Left ventricle myocardium inferior (tissue), 1 donor: Measurements from ENCODE around the gene IRGM. TPM values are rescaled to one million over a fixed set of nuclear protein-coding genes. Genes with fewer than 3 reads are reported as not detected.
"Not testable (repeated sequence)": the region's sequence is repeated elsewhere in the genome, so short reads cannot be mapped to it uniquely, and the experiment has no call there.

Source experiments
- DNase-seq: peaks from one replicate; pipeline ENCODE4 v3.0.0-alpha.2; 2020
- H3K27ac ChIP-seq: fragments of 200-600 bp; replicated peaks from 2 replicates; pipeline ENCODE4 v1.8.0; 2021
- H3K27me3 ChIP-seq: fragments of 200-600 bp; 2 replicates; pipeline ENCODE4 v1.8.0; 2021; ENCODE audit warnings: low read depth
- H3K36me3 ChIP-seq: fragments of 200-600 bp; 2 replicates; pipeline ENCODE4 v1.8.0; 2021
- H3K4me1 ChIP-seq: fragments of 200-600 bp; 2 replicates; pipeline ENCODE4 v1.8.0; 2021
- H3K4me3 ChIP-seq: fragments of 200-600 bp; 2 replicates; pipeline ENCODE4 v1.8.0; 2021; ENCODE audit warnings: mild to moderate bottlenecking, moderate library complexity
- H3K9me3 ChIP-seq: fragments of 200-600 bp; replicated peaks from 2 replicates; pipeline ENCODE4 v1.8.0; 2021
- CTCF ChIP-seq: fragments of 200-600 bp; IDR thresholded peaks from 2 replicates; pipeline ENCODE4 v1.8.0; 2021; ENCODE audit warnings: antibody characterized with exemption, mild to moderate bottlenecking, borderline replicate concordance
- intact Hi-C: fragments of 100-400 bp; cut with micrococcal nuclease; formaldehyde crosslinking; loops from one replicate; pipeline ENCODE4 v1.11.0; 2022
- total RNA-seq: library from RNA; stranded (reverse); fragmentation: NEBNext Ultra II Directional; extraction: Animal tissue kit (Norgen Biotek cat#: 25700); gene quantifications from one replicate; pipeline ENCODE4 v1.2.1, GENCODE V29; 2021
- donor health status: DM: no; HTN: yes; CAD: no; lungs with severe emphysema.

Gene IRGM
- total RNA-seq, 1 donor from 2014 or later = not detected

GRCh38 chr5:150846654-150847333 is 473 bp downstream of the IRGM start:
- peaks cover 4% of the 10 kb centered on the region for H3K4me1 ChIP-seq
- H3K27me3 ChIP-seq = no peaks in the 10 kb centered on the region
- no peaks in the 10 kb centered on the region for H3K9me3 ChIP-seq
- TF ChIP-seq CTCF = peak; percentile 76
- H3K27ac ChIP-seq = no peak overlapping the region
- no peak overlapping the region for H3K4me3 ChIP-seq
- no peak for DNase-seq
- intact Hi-C loops = loop anchor here (5.0 kb wide), 1 partner anchor 284 kb away; no protein-coding TSS in a partner anchor
- no peaks in the 10 kb centered on the region for H3K36me3 ChIP-seq

GRCh38 chr5:150847334-150847695 is 994 bp downstream of the IRGM start:
- DNase-seq = no peak
- no peak for TF ChIP-seq CTCF
- H3K9me3 ChIP-seq = no peaks in the 10 kb centered on the region
- H3K27ac ChIP-seq = no peak overlapping the region
- no peak overlapping the region for H3K4me3 ChIP-seq
- H3K4me1 ChIP-seq = peaks cover 4% of the 10 kb centered on the region
- no peaks in the 10 kb centered on the region for H3K36me3 ChIP-seq
- intact Hi-C loops = loop anchor here (5.0 kb wide), 1 partner anchor 285 kb away; no protein-coding TSS in a partner anchor
- H3K27me3 ChIP-seq = no peaks in the 10 kb centered on the region

- no peak overlapping the region for H3K4me3 ChIP-seq
- H3K36me3 ChIP-seq = no peaks in the 10 kb centered on the region
- no peak for TF ChIP-seq CTCF
- H3K9me3 ChIP-seq = no peaks in the 10 kb centered on the region
- intact Hi-C loops = loop anchor here (5.0 kb wide), 1 partner anchor 286 kb away; no protein-coding TSS in a partner anchor
- H3K27me3 ChIP-seq = no peaks in the 10 kb centered on the region
- no peak overlapping the region for H3K27ac ChIP-seq
- DNase-seq = no peak
- H3K4me1 ChIP-seq = peaks cover 4% of the 10 kb centered on the region
These were observed 1.9 kb downstream of the IRGM start for GRCh38 chr5:150848271-150848670.

- Histone ChIP-seq H3K4me1 (peaks cover 4% of the 10 kb centered on the region), H3K27me3 (no peaks in the 10 kb centered on the region), H3K36me3 (no peaks in the 10 kb centered on the region), H3K27ac (no peak overlapping the region), H3K9me3 (no peaks in the 10 kb centered on the region), H3K4me3 (no peak overlapping the region)
- intact Hi-C loops = no loop called here
- DNase-seq = no peak
- TF ChIP-seq CTCF = no peak
These were observed 4.7 kb downstream of the IRGM start for GRCh38 chr5:150851039-150851438.

GRCh38 chr5:150853561-150853960 is 7.2 kb downstream of the IRGM start:
- Histone ChIP-seq H3K4me3 (no peak overlapping the region), H3K27me3 (no peaks in the 10 kb centered on the region), H3K27ac (no peak overlapping the region), H3K4me1 (no peaks in the 10 kb centered on the region), H3K36me3 (no peaks in the 10 kb centered on the region), H3K9me3 (no peaks in the 10 kb centered on the region)
- TF ChIP-seq CTCF = no peak
- intact Hi-C loops = no loop called here
- no peak for DNase-seq

DNA sequence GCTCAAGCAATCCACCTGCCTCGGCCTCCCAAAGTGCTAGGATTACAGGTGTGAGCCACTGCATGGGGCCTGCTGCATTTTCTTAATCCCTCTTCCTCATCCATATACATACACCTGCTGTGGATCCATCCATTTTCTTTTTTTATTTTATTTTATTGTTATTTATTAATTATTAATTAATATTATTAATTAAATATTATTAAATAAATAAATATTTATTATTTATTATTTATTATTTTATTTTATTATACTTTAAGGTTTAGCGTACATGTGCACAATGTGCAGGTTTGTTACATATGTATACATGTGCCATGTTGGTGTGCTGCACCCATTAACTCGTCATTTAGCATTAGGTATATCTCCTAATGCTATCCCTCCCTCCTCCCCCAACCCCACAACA is 10.4 kb downstream of the IRGM start:
- H3K4me3 ChIP-seq, DNase-seq: not testable (repeated sequence)

More for the DNA sequence above, 10.4 kb downstream of the IRGM start:
- H3K4me1 ChIP-seq, intact Hi-C loops, H3K36me3 ChIP-seq, H3K9me3 ChIP-seq, H3K27ac ChIP-seq, H3K27me3 ChIP-seq: not testable (repeated sequence)
